HepG2 (cell line): ENCODE measurements around the gene SLC48A1. TPM values are rescaled to one million over a fixed set of nuclear protein-coding genes. Genes with fewer than 3 reads are reported as not detected.
A peak's percentile ranks its signal among the peaks of the same experiment; 100 is the strongest.

ENCODE experiments used
- AGO2 ChIP-seq: fragments of 200-400 bp; formaldehyde crosslinking; optimal IDR thresholded peaks from 2 replicates; pipeline ENCODE3; 2017; ENCODE audit warnings: mild to moderate bottlenecking, low read depth, low read length, moderate library complexity
- ARID2 ChIP-seq: sonication (generic); formaldehyde crosslinking; IDR thresholded peaks from 2 replicates; pipeline ENCODE4 v1.8.1; 2022; ENCODE audit warnings: mild to moderate bottlenecking, missing genetic modification reagents, borderline replicate concordance
- CENPT ChIP-seq: sonication (generic); formaldehyde crosslinking; IDR thresholded peaks from 2 replicates; pipeline ENCODE4 v1.8.0; 2022; ENCODE audit warnings: low read depth, mild to moderate bottlenecking, moderate library complexity, missing genetic modification reagents
- MBD4 ChIP-seq: IDR thresholded peaks from 2 replicates; pipeline ENCODE4 v1.6.1; 2012; ENCODE audit warnings: low read length, inconsistent platforms, borderline replicate concordance
- MTA1 ChIP-seq: sonication (generic); formaldehyde crosslinking; IDR thresholded peaks from 2 replicates; pipeline ENCODE4 v1.4.0; 2020; ENCODE audit warnings: missing genetic modification reagents, mild to moderate bottlenecking, borderline replicate concordance
- SNAI1 ChIP-seq: sonication (generic); formaldehyde crosslinking; IDR thresholded peaks from 2 replicates; pipeline ENCODE4 v1.5.0; 2020; ENCODE audit warnings: mild to moderate bottlenecking, missing genetic modification reagents, borderline replicate concordance
- ZNF619 ChIP-seq: sonication (generic); formaldehyde crosslinking; IDR thresholded peaks from 2 replicates; pipeline ENCODE4 v1.4.0; 2020; ENCODE audit warnings: mild to moderate bottlenecking, missing genetic modification reagents
- ZNF674 ChIP-seq: sonication (generic); formaldehyde crosslinking; IDR thresholded peaks from 2 replicates; pipeline ENCODE4 v1.5.0; 2020; ENCODE audit warnings: low read depth, mild to moderate bottlenecking, missing genetic modification reagents
- ZNF678 ChIP-seq: sonication (generic); formaldehyde crosslinking; IDR thresholded peaks from 2 replicates; pipeline ENCODE4 v1.4.0; 2020; ENCODE audit warnings: mild to moderate bottlenecking, missing genetic modification reagents
- ZNF724P ChIP-seq: sonication (generic); formaldehyde crosslinking; IDR thresholded peaks from 2 replicates; pipeline ENCODE4 v1.8.0; 2022; ENCODE audit warnings: missing genetic modification reagents, borderline replicate concordance
- polyA plus RNA-seq, 8 experiments: library from polyadenylated mRNA; depleted of rRNA in 3 of 8; stranded (reverse) in 7 of 8; unstranded in 1 of 8; fragments of >200 nt; fragmentation: Illumina TruSeq in 4 of 8; extraction: Trizol in 4 of 8; gene quantifications; 2 replicates each; pipeline versions ENCODE4 v1.2.1 to v1.2.3, GENCODE V29; 2011 to 2016; ENCODE audit warnings: low read depth in 4 of 8, missing spikeins in 1 of 8, mixed read lengths in 1 of 8; ENCODE audit not compliant: insufficient read depth in 1 of 8
- total RNA-seq, 5 experiments: library from RNA; depleted of rRNA; stranded (reverse); fragments of >200 nt; fragmentation: Illumina TruSeq; extraction: Trizol; gene quantifications; 2 replicates each; pipeline ENCODE4 v1.2.3, GENCODE V29; 2016; ENCODE audit warnings: low read depth in 1 of 5
- TF ChIP-seq, protein P1 (sequence below): sonication (generic); formaldehyde crosslinking; IDR thresholded peaks from 2 replicates; pipeline ENCODE4 v1.5.0; 2020; ENCODE audit warnings: mild to moderate bottlenecking, missing genetic modification reagents, moderate library complexity
- TF ChIP-seq, protein P2 (sequence below), 2 experiments: sonication (generic) in 1 of 2; formaldehyde crosslinking in 1 of 2; IDR thresholded peaks; 2 replicates each; pipeline versions ENCODE4 v1.5.1 to v1.6.1; 2011 to 2020; ENCODE audit warnings: borderline replicate concordance in 1 of 2, low read depth in 1 of 2, low read length in 1 of 2, mild to moderate bottlenecking in 1 of 2, missing genetic modification reagents in 1 of 2, moderate library complexity in 1 of 2
- TF ChIP-seq, protein P3 (sequence below): sonication (generic); formaldehyde crosslinking; IDR thresholded peaks from 2 replicates; pipeline ENCODE4 v1.4.0; 2020; ENCODE audit warnings: missing genetic modification reagents
- TF ChIP-seq, protein P4 (sequence below), 2 experiments: IDR thresholded peaks; 2 replicates each; pipeline ENCODE4 v1.6.1; 2011 to 2012; ENCODE audit warnings: low read length in 2 of 2, borderline replicate concordance in 1 of 2, low read depth in 1 of 2, mild to moderate bottlenecking in 1 of 2, moderate library complexity in 1 of 2
- TF ChIP-seq, protein P5 (sequence below): sonication (generic); formaldehyde crosslinking; IDR thresholded peaks from 2 replicates; pipeline ENCODE4 v1.5.1; 2020; ENCODE audit warnings: mild to moderate bottlenecking, moderate library complexity, missing genetic modification reagents

SLC48A1 gene
- total and polyA plus RNA-seq, 2 of the 13 experiments (the other 11 are each of a cell fraction or from before 2014, with no cell fraction given): 2.2 to 3.7 TPM

DNA sequence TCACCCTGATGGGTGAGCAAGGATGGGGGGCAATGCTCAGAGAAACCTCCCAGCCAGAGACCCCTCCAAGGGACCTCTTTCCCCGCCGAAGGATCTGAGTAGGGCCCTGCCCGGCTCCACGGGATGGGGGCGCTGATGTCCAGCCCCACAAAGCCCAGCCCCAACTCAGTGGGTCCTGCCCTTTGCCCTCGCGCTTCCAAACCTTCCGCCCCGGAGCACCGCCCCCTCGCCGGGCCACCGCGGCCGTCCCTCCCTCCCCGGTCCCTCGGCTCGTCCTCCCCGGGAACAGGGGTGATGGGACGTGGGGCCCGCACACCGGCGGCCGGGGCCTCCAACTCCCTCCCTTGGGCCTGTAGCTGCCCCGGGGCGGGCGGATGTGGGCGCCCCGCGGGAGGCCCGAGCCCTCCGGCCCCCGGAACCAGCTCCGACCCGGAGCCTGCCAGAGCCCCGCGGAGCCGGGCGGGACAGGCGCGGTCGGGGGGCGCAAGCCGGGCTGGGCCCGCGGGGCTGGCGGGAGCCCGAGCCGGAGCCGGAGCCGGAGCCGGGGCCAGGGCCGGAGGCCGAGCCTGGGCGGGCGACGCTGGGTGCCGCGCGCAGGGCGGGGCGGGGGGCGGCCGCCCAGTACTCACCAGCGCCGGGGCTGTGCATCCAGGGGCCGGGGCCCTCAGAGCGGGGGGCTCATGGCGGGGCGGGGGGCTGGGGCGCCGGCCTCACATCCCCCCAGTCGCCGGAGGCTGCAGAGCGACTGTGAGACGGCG lies 46.3 kb downstream of the SLC48A1 start (continued):
- TF ChIP-seq, protein P1, sequence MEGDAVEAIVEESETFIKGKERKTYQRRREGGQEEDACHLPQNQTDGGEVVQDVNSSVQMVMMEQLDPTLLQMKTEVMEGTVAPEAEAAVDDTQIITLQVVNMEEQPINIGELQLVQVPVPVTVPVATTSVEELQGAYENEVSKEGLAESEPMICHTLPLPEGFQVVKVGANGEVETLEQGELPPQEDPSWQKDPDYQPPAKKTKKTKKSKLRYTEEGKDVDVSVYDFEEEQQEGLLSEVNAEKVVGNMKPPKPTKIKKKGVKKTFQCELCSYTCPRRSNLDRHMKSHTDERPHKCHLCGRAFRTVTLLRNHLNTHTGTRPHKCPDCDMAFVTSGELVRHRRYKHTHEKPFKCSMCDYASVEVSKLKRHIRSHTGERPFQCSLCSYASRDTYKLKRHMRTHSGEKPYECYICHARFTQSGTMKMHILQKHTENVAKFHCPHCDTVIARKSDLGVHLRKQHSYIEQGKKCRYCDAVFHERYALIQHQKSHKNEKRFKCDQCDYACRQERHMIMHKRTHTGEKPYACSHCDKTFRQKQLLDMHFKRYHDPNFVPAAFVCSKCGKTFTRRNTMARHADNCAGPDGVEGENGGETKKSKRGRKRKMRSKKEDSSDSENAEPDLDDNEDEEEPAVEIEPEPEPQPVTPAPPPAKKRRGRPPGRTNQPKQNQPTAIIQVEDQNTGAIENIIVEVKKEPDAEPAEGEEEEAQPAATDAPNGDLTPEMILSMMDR (CRISPR knock-in tag): peak; percentile 70
- TF ChIP-seq CENPT (CRISPR knock-in tag) (no peak), SNAI1 (CRISPR knock-in tag) (no peak), ZNF724P (no peak), ZNF678 (no peak), MBD4 (no peak), AGO2 (peak; percentile 45), MTA1 (CRISPR knock-in tag) (peak; percentile 28; the same call in 1 of the 2 replicates), ZNF619 (CRISPR knock-in tag) (peak; percentile 37; the same call in 1 of the 2 replicates), ZNF674 (CRISPR knock-in tag) (no peak), ARID2 (CRISPR knock-in tag) (no peak)
- TF ChIP-seq, protein P2, sequence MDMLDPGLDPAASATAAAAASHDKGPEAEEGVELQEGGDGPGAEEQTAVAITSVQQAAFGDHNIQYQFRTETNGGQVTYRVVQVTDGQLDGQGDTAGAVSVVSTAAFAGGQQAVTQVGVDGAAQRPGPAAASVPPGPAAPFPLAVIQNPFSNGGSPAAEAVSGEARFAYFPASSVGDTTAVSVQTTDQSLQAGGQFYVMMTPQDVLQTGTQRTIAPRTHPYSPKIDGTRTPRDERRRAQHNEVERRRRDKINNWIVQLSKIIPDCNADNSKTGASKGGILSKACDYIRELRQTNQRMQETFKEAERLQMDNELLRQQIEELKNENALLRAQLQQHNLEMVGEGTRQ (IDR thresholded peaks at IDR 0.05; ENCODE audit: low read depth, low read length): no peak
- TF ChIP-seq, protein P2 (CRISPR knock-in tag; IDR thresholded peaks at IDR 0.05; ENCODE audit: borderline replicate concordance): no peak
- TF ChIP-seq, protein P3, sequence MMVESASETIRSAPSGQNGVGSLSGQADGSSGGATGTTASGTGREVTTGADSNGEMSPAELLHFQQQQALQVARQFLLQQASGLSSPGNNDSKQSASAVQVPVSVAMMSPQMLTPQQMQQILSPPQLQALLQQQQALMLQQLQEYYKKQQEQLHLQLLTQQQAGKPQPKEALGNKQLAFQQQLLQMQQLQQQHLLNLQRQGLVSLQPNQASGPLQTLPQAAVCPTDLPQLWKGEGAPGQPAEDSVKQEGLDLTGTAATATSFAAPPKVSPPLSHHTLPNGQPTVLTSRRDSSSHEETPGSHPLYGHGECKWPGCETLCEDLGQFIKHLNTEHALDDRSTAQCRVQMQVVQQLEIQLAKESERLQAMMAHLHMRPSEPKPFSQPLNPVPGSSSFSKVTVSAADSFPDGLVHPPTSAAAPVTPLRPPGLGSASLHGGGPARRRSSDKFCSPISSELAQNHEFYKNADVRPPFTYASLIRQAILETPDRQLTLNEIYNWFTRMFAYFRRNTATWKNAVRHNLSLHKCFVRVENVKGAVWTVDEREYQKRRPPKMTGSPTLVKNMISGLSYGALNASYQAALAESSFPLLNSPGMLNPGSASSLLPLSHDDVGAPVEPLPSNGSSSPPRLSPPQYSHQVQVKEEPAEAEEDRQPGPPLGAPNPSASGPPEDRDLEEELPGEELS (CRISPR knock-in tag): 0 out of 2 replicates have a peak, but pooled peaks have one; percentile 19
- TF ChIP-seq, protein P4, sequence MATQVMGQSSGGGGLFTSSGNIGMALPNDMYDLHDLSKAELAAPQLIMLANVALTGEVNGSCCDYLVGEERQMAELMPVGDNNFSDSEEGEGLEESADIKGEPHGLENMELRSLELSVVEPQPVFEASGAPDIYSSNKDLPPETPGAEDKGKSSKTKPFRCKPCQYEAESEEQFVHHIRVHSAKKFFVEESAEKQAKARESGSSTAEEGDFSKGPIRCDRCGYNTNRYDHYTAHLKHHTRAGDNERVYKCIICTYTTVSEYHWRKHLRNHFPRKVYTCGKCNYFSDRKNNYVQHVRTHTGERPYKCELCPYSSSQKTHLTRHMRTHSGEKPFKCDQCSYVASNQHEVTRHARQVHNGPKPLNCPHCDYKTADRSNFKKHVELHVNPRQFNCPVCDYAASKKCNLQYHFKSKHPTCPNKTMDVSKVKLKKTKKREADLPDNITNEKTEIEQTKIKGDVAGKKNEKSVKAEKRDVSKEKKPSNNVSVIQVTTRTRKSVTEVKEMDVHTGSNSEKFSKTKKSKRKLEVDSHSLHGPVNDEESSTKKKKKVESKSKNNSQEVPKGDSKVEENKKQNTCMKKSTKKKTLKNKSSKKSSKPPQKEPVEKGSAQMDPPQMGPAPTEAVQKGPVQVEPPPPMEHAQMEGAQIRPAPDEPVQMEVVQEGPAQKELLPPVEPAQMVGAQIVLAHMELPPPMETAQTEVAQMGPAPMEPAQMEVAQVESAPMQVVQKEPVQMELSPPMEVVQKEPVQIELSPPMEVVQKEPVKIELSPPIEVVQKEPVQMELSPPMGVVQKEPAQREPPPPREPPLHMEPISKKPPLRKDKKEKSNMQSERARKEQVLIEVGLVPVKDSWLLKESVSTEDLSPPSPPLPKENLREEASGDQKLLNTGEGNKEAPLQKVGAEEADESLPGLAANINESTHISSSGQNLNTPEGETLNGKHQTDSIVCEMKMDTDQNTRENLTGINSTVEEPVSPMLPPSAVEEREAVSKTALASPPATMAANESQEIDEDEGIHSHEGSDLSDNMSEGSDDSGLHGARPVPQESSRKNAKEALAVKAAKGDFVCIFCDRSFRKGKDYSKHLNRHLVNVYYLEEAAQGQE (IDR thresholded peaks at IDR 0.05; ENCODE audit: borderline replicate concordance in 1 of 2, low read depth in 1 of 2, low read length in 2 of 2): no peak
- TF ChIP-seq, protein P5, sequence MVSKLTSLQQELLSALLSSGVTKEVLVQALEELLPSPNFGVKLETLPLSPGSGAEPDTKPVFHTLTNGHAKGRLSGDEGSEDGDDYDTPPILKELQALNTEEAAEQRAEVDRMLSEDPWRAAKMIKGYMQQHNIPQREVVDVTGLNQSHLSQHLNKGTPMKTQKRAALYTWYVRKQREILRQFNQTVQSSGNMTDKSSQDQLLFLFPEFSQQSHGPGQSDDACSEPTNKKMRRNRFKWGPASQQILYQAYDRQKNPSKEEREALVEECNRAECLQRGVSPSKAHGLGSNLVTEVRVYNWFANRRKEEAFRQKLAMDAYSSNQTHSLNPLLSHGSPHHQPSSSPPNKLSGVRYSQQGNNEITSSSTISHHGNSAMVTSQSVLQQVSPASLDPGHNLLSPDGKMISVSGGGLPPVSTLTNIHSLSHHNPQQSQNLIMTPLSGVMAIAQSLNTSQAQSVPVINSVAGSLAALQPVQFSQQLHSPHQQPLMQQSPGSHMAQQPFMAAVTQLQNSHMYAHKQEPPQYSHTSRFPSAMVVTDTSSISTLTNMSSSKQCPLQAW (CRISPR knock-in tag): peak; percentile 21; the same call in 1 of the 2 replicates
